NCI-H2107 treated with DMSO at 0.1 percent for 48 hours (cell line): ENCODE results near the gene MYMX.

Source experiments
- DNase-seq: peaks from one replicate; lab custom pipeline; 2025; ENCODE audit not compliant: unreplicated experiment; lab: John Stamatoyannopoulos, UW

Gene MYMX

DNA sequence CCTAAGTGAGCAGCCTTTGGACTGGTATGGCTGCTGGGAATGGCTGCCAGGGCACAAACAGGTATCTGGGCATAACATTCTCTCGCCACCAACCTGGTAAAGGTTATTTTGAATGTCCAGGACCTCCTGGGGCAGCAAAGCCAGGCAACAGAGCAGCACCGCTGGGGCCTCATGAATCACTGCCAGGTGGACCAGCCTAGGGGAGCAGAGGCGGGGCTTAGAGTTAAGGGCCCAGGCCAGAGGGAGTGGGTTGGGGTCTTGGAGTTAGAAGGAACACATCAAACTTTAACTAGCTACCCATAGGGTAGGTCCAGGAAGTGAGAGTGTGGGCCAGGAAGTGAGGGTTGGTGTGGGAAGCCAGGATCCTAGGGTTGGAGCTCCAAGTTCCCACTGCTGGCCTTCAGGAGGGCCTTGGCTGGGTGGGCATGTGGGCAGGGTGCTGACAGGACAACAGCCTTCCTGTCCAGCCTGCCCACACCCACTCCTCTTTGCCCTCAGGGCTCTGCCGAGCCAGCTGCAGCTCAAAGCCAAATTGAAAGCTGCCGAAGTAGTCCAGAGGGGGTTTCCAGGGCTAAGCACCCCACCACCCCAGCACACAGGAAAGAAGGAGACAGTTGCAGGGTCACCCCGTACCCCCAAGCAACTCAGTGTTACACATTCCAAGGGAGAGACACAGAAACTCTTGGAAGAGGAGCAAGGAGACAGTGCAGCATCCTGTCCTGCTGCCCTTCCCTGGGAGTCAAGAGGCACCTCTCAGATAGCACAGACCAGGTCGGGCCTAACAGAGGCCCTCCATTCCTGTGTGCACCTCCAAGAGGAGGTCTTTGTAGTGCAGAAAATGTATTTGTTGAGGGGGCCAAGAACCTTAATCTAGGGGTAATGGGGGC is 46.0 kb downstream of the MYMX start:
- no peak for DNase-seq

DNA sequence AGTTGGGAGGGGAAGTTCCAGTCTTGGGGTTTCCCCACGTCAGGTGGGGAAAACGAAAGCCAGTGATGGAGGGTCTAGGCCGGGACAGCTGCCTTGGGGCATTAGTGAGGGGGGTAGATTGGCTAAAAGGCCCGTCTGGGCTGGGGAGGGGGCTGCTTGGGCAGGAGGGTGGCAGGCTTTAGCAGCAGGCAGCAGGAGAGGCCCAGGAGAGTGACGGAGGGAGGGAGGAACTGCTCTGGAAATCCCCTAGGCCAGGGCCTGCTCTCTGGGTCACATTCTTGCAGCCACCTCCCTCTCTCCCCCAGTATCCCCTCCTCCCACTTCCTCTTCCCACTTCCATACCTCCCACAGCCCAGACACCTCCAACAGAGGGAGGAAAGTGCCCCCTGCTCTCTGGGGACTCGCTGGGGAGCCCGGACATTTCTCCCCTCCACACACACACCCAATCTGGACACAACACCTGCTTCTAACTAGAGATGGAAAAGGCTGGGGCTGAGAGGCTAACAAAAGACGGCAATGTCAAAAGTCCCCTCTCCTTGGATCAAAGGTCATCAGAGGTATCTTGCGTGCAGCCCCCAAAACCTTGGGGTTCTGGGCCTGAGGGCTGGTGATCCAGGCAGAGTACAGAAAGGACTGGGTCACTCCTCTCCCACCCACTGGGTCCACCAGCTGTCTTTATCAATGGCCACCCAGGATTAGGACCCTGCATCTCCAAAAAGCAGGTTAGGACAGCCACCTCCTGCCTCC is 46.8 kb downstream of the MYMX start:
- DNase-seq, result no peak

DNA sequence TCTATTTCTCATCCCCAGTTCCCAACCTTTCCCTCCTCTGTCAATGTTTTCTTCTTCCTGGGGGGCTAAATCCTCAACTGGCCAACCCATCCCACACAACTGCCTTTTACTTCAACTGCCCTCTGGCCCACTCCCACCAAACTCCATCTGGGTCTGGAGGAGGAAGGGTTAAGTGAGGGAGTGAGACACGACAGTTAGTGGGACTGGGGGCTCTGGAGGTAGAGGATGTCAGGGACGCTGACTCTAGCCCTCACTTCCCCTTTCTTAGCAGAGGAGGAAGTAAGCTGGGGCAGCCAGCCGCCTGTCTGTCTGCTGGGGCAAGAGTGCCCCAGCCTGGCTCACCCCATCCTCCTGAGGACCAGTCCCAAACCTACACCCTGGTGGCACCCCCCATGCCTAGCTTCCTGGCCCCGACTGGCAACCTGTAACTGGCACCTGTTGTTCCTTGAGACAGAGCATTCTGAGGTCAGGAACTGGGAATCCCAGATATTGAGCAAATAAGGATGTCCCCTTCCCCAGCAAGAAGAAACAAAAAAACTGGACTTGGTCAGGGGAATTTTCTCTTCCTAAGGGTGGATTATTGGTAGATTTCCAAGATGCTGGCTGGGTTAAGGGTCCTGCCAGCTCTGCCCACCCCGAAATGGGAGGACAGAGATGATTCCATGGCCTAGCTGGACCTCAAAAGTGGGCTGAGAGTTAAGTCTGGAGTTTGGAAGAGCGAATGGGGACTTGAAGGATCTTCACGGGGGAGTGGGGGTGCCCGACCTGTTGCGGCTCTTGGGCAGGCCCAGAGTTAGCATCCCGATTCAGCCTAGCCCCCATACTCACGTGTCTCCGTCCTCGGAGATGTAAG is 47.7 kb downstream of the MYMX start:
- no peak for DNase-seq

DNA sequence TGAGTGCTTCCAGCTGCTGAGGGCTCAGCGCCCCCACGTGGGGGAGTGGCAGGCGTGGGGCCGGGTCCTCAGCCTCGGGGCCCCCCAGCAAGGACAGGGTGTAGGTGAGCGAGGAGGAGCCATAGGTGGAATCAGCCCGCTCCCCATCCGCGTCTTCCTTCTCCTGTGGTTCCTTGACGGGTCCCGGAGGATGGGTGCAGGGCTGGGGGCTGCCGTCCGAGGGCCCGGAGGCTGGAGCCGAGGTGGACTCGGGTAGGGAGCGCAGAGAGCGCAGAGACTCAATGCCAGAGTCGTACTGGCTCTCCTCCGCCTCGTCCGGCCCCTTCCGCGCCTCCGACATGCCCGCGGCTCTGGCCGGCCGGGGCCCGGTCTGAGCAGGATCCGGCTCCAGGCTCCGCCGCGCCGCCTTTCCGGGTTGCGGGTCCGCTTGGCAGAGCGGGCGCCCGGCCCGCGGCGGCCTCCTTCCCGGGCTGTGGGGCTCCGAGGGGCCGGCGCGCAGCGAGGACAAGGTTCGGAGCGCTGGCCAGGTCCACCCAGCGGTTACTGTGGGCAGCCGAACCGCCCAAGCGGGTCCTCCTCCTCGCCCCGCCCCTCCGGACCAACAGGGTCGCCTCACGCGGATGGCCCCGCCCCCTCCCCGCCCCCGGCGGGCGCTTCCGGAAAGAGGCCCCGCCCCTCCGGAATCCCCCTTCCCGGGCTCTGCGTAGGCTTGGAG is 48.4 kb downstream of the MYMX start, which contains the start of gene NFKBIE:
Gene NFKBIE, minus strand, starts transcription at position 545 of the 715 bp plus-strand sequence. Its CDS starts 205 bp downstream, at position 340.
- peak; percentile 31 for DNase-seq

DNA sequence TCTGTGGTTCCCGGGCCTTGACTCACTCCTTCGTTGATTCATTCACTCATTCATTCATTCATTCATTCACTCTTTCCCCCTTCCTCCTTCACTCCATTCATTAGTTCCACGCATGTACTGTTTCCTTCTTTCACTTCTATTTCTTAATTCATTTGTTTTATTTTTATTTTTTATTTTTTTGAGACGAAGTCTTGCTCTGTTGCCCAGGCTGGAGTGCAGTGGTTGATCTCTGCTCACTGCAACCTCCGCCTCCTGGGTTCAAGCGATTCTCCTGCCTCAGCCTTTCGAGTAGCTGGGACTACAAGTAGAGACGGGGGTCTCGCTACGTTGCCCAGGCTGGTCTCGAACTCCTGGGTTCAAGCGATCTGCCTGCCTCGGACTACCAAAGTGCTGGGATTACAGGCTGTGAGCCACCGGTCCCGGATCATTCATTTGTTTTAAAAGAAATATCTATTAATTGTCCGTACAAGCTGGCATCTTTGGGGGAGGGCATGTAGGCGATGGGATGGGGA is 49.1 kb downstream of the MYMX start:
- no peak for DNase-seq

DNA sequence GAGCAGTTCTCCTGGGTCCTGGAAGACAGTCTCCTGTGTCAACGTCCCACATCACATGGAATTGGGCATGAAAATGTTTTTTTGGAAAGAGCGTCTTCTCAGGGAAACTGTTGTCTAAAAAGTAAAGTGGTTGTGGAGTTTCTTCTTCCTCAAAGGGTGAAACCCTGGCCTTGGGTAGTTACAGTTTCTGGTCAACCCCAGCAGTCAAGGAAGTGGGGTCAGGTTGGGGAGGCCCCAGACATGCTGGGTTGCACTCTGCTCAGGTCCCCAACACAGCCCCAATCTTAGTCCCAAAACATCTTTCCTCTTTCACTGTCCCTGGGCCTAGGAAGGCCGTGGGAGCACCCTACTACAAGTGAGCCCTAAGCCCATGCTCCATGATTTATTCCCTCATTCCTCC is 49.6 kb downstream of the MYMX start:
- no peak for DNase-seq

DNA sequence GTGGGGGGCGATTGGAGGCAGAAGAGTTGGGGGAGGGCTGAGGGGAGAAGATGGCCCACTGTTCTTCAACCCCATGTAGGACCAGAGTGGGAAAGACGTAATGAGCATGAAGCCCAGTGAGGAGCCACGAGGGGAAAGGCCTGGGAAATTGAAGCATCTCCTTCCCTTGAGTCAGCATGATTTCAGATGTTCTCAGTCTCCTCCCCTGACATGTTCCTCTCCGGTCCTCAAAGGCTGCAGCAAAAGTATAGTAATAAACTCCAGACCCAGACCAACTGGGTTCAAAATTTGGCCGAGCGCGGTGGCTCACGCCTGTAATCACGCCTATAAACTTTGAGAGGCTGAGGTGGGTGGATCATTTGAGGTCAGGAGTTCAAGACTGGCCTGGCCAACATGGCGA is 50.5 kb downstream of the MYMX start:
- no peak for DNase-seq
